Panc1 (cell line): Measurements from ENCODE around the gene CCDC154. TPM values are rescaled to one million over a fixed set of nuclear protein-coding genes. Genes with fewer than 3 reads are reported as not detected.

Experiments
- ATAC-seq: fragments of 200-7000 bp; cut with Tn5 transposase; 2 replicates; pipeline ENCODE4 v1.9.1; 2020; ENCODE audit warnings: mild to moderate bottlenecking, moderate library complexity
- BruUV-seq: library from RNA; stranded (reverse); fragments of 400-500 nt; replicated peaks from 2 replicates; lab custom pipeline; 2021; lab: Mats Ljungman, UMichigan
- CTCF ChIA-PET: fragments of 300-600 bp; sonication (Branson Sonifier 250); formaldehyde crosslinking; loops from one replicate; lab custom pipeline; 2022; ENCODE audit warnings: antibody characterized with exemption; lab: Charles Lee
- POLR2A ChIA-PET: fragments of 300-600 bp; sonication (Branson Sonifier 250); formaldehyde crosslinking; loops from one replicate; lab custom pipeline; 2022; ENCODE audit warnings: antibody characterized with exemption; lab: Charles Lee
- DNase-seq: peaks from one replicate; pipeline ENCODE4 v3.0.0-alpha.2; 2010; ENCODE audit warnings: low read depth, low spot score
- H3K27ac ChIP-seq: 2 replicates; pipeline ENCODE4 v1.5.1; 2011; ENCODE audit warnings: mild to moderate bottlenecking, low read length, inconsistent platforms
- H3K27me3 ChIP-seq: fragments of 200-500 bp; sonication (Bioruptor generic); 2 replicates; pipeline ENCODE4 v1.6.0; 2014; ENCODE audit warnings: low read length, inconsistent platforms; ENCODE audit not compliant: control insufficient read depth, insufficient read depth
- H3K36me3 ChIP-seq: fragments of 200-500 bp; sonication (Bioruptor generic); 2 replicates; pipeline ENCODE4 v1.5.1; 2014; ENCODE audit warnings: inconsistent platforms, mild to moderate bottlenecking, low read length, moderate library complexity; ENCODE audit not compliant: control insufficient read depth, insufficient read depth
- H3K4me1 ChIP-seq: 2 replicates; pipeline ENCODE4 v1.5.1; 2011; ENCODE audit warnings: inconsistent platforms, mild to moderate bottlenecking, low read length, moderate library complexity; ENCODE audit not compliant: control insufficient read depth, insufficient read depth
- H3K4me3 ChIP-seq, 2 experiments: 2 replicates each; pipeline ENCODE4 v1.5.1; 2011 to 2012; ENCODE audit warnings: low read depth in 2 of 2, low read length in 2 of 2, mild to moderate bottlenecking in 2 of 2, inconsistent platforms in 1 of 2, moderate library complexity in 1 of 2
- H3K9me3 ChIP-seq: fragments of 200-500 bp; sonication (Bioruptor generic); 2 replicates; pipeline ENCODE4 v1.5.1; 2014; ENCODE audit warnings: low read depth, mild to moderate bottlenecking, inconsistent platforms, low read length, moderate library complexity; ENCODE audit not compliant: control insufficient read depth, insufficient read depth
- CTCF ChIP-seq: fragments of 450-650 bp; IDR thresholded peaks from 2 replicates; pipeline ENCODE4 v1.5.1; 2017; ENCODE audit warnings: mild to moderate bottlenecking
- POLR2AphosphoS5 ChIP-seq: IDR thresholded peaks from 2 replicates; pipeline ENCODE4 v1.6.1; 2012; ENCODE audit warnings: mild to moderate bottlenecking, low read depth, low read length, moderate library complexity
- SIN3A ChIP-seq: IDR thresholded peaks from 2 replicates; pipeline ENCODE4 v1.6.1; 2012; ENCODE audit warnings: low read depth, mild to moderate bottlenecking, low read length, moderate library complexity, borderline replicate concordance; ENCODE audit not compliant: insufficient read depth
- TCF7L2 ChIP-seq: IDR thresholded peaks from 2 replicates; pipeline ENCODE4 v1.6.1; 2011; ENCODE audit warnings: mild to moderate bottlenecking, low read depth, low read length, inconsistent platforms
- in situ Hi-C: cut with HindIII; loops from 2 replicates; pipeline ENCODE4 v1.10.0; 2016; ENCODE audit warnings: low sequenced_read_pairs, low pct_unique_long_range_greater_than_20kb
- intact Hi-C: fragments of 100-400 bp; cut with micrococcal nuclease; formaldehyde crosslinking; loops from one replicate; pipeline ENCODE4 v1.10.0; 2022; ENCODE audit not compliant: unreplicated experiment
- total RNA-seq: library from RNA; stranded (reverse); gene quantifications from one replicate; pipeline ENCODE4 v1.2.1, GENCODE V29; 2021; ENCODE audit not compliant: unreplicated experiment
- TF ChIP-seq, protein P1 (sequence below), 2 experiments: IDR thresholded peaks; 2 replicates each; pipeline ENCODE4 v1.6.1; 2011 to 2012; ENCODE audit warnings: low read depth in 2 of 2, control low read depth in 1 of 2, low read length in 1 of 2, mild to moderate bottlenecking in 1 of 2, moderate library complexity in 1 of 2; ENCODE audit not compliant: insufficient read depth in 1 of 2

CCDC154 gene
- total RNA-seq, 1 experiment from 2014 or later = 2.0 TPM

DNA sequence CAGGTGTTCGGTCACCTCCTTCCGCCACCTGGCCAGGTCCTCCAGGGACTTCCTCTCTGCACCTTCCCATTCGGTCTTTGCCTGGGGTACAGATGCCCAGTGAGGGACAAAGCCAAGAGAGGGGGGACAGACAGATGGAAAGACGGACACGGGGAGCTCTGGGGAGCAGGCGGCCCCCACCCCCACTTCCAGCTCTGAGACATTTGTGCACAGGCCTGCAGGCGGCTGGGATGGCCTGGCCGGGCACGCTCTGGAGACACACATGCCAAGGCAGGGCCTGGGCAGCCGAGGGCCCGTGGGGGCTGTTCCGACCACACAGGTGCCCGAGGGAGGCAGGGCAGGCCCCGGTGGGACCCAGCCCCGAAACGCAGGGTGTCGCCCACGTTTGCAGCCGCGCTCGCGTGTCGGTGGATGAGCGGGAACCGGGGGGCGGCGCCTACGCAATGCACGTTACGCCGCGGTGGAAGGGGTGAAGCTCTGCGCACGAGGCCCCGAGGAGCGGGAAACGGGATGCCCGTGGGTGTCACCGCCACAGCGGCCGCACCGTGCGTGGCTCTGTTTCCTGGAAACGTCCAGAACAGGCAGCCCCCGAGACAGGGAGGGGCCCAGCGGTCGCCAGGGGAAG is 7.5 kb downstream of the CCDC154 start:
- no peaks in the 10 kb centered on the region for H3K9me3 ChIP-seq
- CTCF ChIA-PET = no interaction called here

GRCh38 chr16:1435921-1436697 is 8.2 kb downstream of the CCDC154 start:
- H3K4me1 ChIP-seq = no peaks in the 10 kb centered on the region
- in situ Hi-C loops = no loop called here
- ATAC-seq = 0 out of 2 replicates have a peak, but pooled peaks have one; percentile 49
- no peaks in the 10 kb centered on the region for H3K27me3 ChIP-seq
- intact Hi-C loops = no loop called here
- no TSS peak for BruUV-seq
- TF ChIP-seq CTCF = no peak; the same call in 1 of the 2 replicates
- TF ChIP-seq TCF7L2 = no peak
- TF ChIP-seq POLR2AphosphoS5 = no peak
- TF ChIP-seq, protein P1, sequence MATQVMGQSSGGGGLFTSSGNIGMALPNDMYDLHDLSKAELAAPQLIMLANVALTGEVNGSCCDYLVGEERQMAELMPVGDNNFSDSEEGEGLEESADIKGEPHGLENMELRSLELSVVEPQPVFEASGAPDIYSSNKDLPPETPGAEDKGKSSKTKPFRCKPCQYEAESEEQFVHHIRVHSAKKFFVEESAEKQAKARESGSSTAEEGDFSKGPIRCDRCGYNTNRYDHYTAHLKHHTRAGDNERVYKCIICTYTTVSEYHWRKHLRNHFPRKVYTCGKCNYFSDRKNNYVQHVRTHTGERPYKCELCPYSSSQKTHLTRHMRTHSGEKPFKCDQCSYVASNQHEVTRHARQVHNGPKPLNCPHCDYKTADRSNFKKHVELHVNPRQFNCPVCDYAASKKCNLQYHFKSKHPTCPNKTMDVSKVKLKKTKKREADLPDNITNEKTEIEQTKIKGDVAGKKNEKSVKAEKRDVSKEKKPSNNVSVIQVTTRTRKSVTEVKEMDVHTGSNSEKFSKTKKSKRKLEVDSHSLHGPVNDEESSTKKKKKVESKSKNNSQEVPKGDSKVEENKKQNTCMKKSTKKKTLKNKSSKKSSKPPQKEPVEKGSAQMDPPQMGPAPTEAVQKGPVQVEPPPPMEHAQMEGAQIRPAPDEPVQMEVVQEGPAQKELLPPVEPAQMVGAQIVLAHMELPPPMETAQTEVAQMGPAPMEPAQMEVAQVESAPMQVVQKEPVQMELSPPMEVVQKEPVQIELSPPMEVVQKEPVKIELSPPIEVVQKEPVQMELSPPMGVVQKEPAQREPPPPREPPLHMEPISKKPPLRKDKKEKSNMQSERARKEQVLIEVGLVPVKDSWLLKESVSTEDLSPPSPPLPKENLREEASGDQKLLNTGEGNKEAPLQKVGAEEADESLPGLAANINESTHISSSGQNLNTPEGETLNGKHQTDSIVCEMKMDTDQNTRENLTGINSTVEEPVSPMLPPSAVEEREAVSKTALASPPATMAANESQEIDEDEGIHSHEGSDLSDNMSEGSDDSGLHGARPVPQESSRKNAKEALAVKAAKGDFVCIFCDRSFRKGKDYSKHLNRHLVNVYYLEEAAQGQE (IDR thresholded peaks at IDR 0.05; ENCODE audit: insufficient read depth in 1 of 2, low read depth in 2 of 2, low read length in 1 of 2) = no peak
- no peak overlapping the region for H3K4me3 ChIP-seq
- POLR2A ChIA-PET = interaction anchor here (0.8 kb wide), 1 partner anchor 16 kb away, joined by 3 read pairs; the partner anchor contains the start of gene UQCC4
- CTCF ChIA-PET = no interaction called here
- no peak overlapping the region for H3K27ac ChIP-seq
- no peaks in the 10 kb centered on the region for H3K9me3 ChIP-seq
- DNase-seq = no peak
- H3K36me3 ChIP-seq = no peaks in the 10 kb centered on the region

More for the DNA sequence above, 7.5 kb downstream of the CCDC154 start:
- DNase-seq (no peak), ATAC-seq (no peak)
- Histone ChIP-seq H3K36me3 (no peaks in the 10 kb centered on the region), H3K27ac (no peak overlapping the region), H3K4me1 (no peaks in the 10 kb centered on the region), H3K27me3 (no peaks in the 10 kb centered on the region), H3K4me3 (no peak overlapping the region)
- BruUV-seq = no TSS peak
- no peak for TF ChIP-seq POLR2AphosphoS5
- no peak for TF ChIP-seq TCF7L2
- no peak; the same call in 1 of the 2 replicates for TF ChIP-seq CTCF
- TF ChIP-seq, protein P1 (IDR thresholded peaks at IDR 0.05; ENCODE audit: insufficient read depth in 1 of 2, low read depth in 2 of 2, low read length in 1 of 2) = no peak
- no peak for TF ChIP-seq SIN3A
- POLR2A ChIA-PET = no interaction called here
- intact Hi-C loops = no loop called here
- in situ Hi-C loops = no loop called here
